T47D (cell line): ENCODE results near the gene VSX2.

Experiments used
- DNase-seq, 2 experiments: peaks; one replicate each; pipeline versions ENCODE4 v3.0.0 to v3.0.0-alpha.2; 2011 to 2012; ENCODE audit warnings: low read depth in 1 of 2, low spot score in 1 of 2
- JUND ChIP-seq: IDR thresholded peaks from 2 replicates; pipeline ENCODE4 v1.6.1; 2012; ENCODE audit warnings: low read depth
- in situ Hi-C: cut with HindIII; loops from 2 replicates; pipeline ENCODE4 v1.10.0; 2016; ENCODE audit warnings: low sequenced_read_pairs, low pct_unique_long_range_greater_than_20kb

VSX2 gene

GRCh38 chr14:74238974-74239847, at the start of gene VSX2:
TSS of gene VSX2 (plus strand) at chr14:74239449. CDS start at chr14:74239562, 113 bp downstream.
- DNase-seq, result no peak
- in situ Hi-C loops, result no loop called here

GRCh38 chr14:74190927-74191575, 48.2 kb upstream of the VSX2 start:
- TF ChIP-seq JUND, result no peak
- DNase-seq, result no peak
- in situ Hi-C loops, result no loop called here

More at GRCh38 chr14:74238974-74239847, at the start of gene VSX2:
- TF ChIP-seq JUND, result no peak

DNA sequence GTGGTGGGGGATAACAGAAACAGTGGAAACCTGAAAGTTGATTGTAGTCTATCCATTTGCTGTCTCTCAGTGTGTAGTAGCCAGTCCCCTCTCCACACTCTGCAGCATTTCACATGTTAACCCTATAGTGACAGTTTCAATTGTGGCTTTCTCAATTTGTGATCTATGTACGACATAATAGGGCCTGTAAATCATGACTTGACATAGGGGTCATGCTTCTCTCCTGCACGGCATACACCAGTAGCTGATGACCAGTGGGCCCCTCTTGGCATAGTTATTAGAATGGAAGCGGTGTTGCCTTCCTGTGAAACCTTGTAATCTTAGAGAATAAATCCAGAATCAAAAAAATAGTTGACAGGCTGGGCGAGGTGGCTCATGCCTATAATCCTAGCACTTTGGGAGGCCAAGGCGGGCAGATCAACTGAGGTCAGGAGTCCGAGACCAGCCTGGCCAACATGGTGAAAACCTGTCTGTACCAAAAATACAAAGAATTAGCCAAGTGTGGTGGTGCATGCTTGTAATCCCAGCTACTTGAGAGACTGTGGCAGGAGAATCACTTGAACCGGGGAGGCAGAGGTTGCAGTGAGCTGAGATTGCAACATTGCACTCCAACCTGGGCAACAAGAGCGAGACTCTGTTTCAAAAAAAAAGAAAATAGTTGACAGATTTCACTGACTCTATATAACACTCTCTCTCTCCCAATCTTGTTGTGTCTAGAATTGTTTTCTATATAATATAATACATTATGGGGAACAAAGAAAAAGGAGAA, 44.6 kb upstream of the VSX2 start:
- no peak for DNase-seq
- no peak for TF ChIP-seq JUND
- in situ Hi-C loops, result no loop called here

- in situ Hi-C loops, result no loop called here
- DNase-seq, result no peak
- no peak for TF ChIP-seq JUND
These were observed 43.6 kb upstream of the VSX2 start for GRCh38 chr14:74195623-74196022.

DNA sequence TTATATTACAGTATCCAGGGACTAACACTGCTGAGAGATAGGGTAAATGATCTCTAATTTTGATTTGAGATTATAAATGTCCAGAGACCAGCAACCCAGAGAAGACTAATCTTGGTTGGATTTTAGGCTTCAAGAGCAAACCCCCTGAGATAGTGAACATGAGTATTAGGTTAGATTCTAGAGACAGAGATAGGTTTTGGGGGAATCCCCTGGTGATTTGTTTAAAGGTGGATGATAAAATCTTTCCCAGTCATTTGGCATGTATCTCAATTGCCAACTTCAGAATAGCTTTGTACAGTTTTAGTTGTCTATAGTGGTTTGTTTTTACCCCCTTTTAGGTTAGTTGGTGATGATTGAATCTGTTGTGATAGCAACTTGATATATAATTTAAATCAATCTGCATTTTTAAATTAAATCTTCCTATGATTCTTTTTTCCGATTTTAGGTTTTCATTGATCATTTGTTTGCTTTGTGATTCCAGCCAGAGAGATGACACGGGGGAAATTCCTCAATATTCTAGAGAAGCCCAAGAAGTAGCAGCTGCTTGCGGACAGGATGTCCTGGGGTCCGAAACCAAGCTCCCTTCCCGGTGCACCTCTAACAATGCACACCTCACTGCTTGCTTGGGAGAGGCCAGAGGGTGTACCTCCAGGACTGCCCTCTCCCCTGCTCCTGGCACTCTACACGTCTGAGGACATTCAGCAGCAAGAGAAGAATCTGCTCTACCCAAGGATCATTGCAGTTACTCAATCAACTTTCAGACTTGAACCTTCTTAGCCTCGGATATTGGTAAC, 40.6 kb upstream of the VSX2 start:
- TF ChIP-seq JUND, result no peak
- no peak for DNase-seq
- in situ Hi-C loops, result no loop called here

- no peak for DNase-seq
- no peak for TF ChIP-seq JUND
- in situ Hi-C loops, result no loop called here
These were observed 37.1 kb upstream of the VSX2 start for GRCh38 chr14:74202113-74202512.

GRCh38 chr14:74203639-74204038, 35.6 kb upstream of the VSX2 start:
- no peak for DNase-seq
- in situ Hi-C loops, result no loop called here

DNA sequence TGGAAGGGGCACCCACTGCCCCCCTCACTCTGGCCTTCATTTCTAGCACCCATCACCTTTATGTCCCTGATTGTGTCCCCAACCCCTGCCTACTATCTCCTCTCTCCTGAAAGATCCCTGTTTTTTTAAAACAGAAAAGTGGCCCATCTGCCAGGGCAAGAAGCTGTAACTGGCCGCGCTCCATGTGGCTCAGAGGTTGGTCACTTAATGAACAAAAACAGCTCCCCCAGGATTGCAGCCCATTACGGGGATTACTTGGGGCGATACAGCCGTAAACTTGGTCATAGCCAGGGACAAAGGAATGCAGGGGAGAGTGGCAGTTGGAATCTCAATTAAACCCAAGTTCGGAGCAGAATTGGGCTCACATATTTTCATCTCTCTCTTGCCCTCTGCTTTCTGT, 34.8 kb upstream of the VSX2 start:
- no peak for TF ChIP-seq JUND
- no peak for DNase-seq
- in situ Hi-C loops, result no loop called here

More at GRCh38 chr14:74203639-74204038, 35.6 kb upstream of the VSX2 start:
- TF ChIP-seq JUND, result no peak

DNA sequence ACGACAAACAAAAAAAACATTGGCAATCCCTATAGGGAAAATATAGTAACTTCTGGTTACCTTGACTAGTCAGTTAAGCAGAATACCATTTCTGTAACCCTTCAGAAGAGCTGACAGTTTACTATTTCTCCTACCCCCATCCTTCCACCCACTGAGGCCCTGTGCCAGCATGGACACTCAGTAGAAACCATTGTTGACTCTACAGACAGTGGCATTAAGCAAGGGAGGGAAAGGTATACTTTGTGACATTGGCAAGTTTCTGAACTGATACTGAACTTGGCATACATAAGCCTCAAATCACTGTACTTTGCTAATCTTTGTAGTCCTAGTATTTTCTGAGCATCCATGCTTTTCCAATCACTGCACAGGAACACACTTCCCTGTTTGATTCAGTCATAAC, 33.4 kb upstream of the VSX2 start:
- in situ Hi-C loops, result no loop called here
- DNase-seq, result no peak
- TF ChIP-seq JUND, result no peak

DNA sequence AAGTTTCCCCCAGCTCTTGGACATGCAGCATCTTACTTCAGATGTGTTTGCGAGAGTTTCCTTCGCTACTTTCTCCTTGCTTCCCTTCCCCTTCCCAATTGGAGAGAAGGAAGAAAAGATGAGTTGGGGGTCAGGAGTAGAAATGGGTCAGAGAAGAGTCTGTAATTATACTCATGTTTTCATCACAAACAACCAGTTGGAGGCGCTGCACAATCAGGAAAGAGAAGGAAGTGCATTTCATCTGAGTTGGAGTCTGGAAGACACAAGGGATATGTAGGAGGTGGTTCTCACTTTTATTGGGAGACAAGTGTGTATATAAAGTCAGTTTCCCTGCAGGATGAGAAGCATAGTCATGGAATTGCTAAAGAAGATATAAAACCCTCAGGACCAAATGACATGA, 31.3 kb upstream of the VSX2 start:
- DNase-seq, result peak in 1 of 2 experiments; percentile 43
- no peak for TF ChIP-seq JUND
- in situ Hi-C loops, result no loop called here

- no peak for DNase-seq
- TF ChIP-seq JUND, result no peak
- in situ Hi-C loops, result no loop called here
These were observed 30.6 kb upstream of the VSX2 start for GRCh38 chr14:74208642-74209041.
